Keratinocyte (primary cell): Measurements from ENCODE around the gene PAX2. TPM values are rescaled to one million over a fixed set of nuclear protein-coding genes. Genes with fewer than 3 reads are reported as not detected.

Source experiments
- DNase-seq: peaks from one replicate; pipeline ENCODE4 v3.0.0-alpha.2; 2011; ENCODE audit warnings: low read depth, missing footprints, low spot score
- FAIRE-seq: peaks from 2 replicates; lab custom pipeline; 2011; peaks lifted over from hg19 to GRCh38; lab: Jason Lieb, UNC
- H2AFZ ChIP-seq: 2 replicates; pipeline ENCODE4 v1.6.0; 2012; ENCODE audit warnings: low read length, control low read depth, inconsistent platforms; ENCODE audit not compliant: control insufficient read depth
- H3K27ac ChIP-seq: 2 replicates; pipeline ENCODE4 v1.5.1; 2011; ENCODE audit warnings: low read length; ENCODE audit not compliant: control insufficient read depth, insufficient read depth
- H3K27me3 ChIP-seq: 3 replicates; pipeline ENCODE4 v1.6.0; 2011; ENCODE audit warnings: low read length; ENCODE audit not compliant: control insufficient read depth, insufficient read depth; ENCODE audit errors: extremely low read depth
- H3K36me3 ChIP-seq, 2 experiments: 2 replicates in 1 of 2; 3 replicates in 1 of 2; pipeline ENCODE4 v1.5.1; 2011; ENCODE audit warnings: low read length in 2 of 2, mild to moderate bottlenecking in 1 of 2; ENCODE audit not compliant: control insufficient read depth in 2 of 2, insufficient read depth in 2 of 2; ENCODE audit errors: extremely low read depth in 1 of 2
- H3K4me1 ChIP-seq: 3 replicates; pipeline ENCODE4 v1.5.1; 2011; ENCODE audit warnings: low read length; ENCODE audit not compliant: control insufficient read depth, insufficient read depth; ENCODE audit errors: extremely low read depth
- H3K4me2 ChIP-seq: 3 replicates; pipeline ENCODE4 v1.6.0; 2011; ENCODE audit warnings: low read depth, low read length; ENCODE audit not compliant: control insufficient read depth, insufficient read depth; ENCODE audit errors: extremely low read depth
- H3K4me3 ChIP-seq, 3 experiments: fragments of 200-600 bp in 1 of 3; sonication (generic) in 1 of 3; 2 replicates in 2 of 3; 3 replicates in 1 of 3; pipeline ENCODE4 v1.5.1; 2011 to 2016; ENCODE audit warnings: low read length in 3 of 3, mild to moderate bottlenecking in 3 of 3, control low read depth in 2 of 3, inconsistent platforms in 1 of 3, low read depth in 1 of 3, mixed read lengths in 1 of 3, mixed run types in 1 of 3, moderate library complexity in 1 of 3; ENCODE audit not compliant: control insufficient read depth in 2 of 3, insufficient read depth in 2 of 3; ENCODE audit errors: extremely low read depth in 1 of 3
- H3K79me2 ChIP-seq: 2 replicates; pipeline ENCODE4 v1.6.0; 2012; ENCODE audit warnings: low read length; ENCODE audit not compliant: control insufficient read depth, insufficient read depth
- H3K9ac ChIP-seq: 3 replicates; pipeline ENCODE4 v1.6.0; 2011; ENCODE audit warnings: low read length; ENCODE audit not compliant: control insufficient read depth, insufficient read depth; ENCODE audit errors: extremely low read depth
- H3K9me1 ChIP-seq: 3 replicates; pipeline ENCODE4 v1.6.0; 2011; ENCODE audit warnings: low read length; ENCODE audit not compliant: control insufficient read depth, insufficient read depth; ENCODE audit errors: extremely low read depth
- H3K9me3 ChIP-seq: 2 replicates; pipeline ENCODE4 v1.5.1; 2012; ENCODE audit warnings: low read depth, low read length; ENCODE audit not compliant: control insufficient read depth
- H4K20me1 ChIP-seq: 3 replicates; pipeline ENCODE4 v1.6.0; 2011; ENCODE audit warnings: low read length; ENCODE audit not compliant: control insufficient read depth, insufficient read depth; ENCODE audit errors: extremely low read depth
- EZH2 ChIP-seq: IDR thresholded peaks from one replicate; pipeline ENCODE4 v1.6.1; 2012; ENCODE audit warnings: inconsistent platforms, mild to moderate bottlenecking, low read length, moderate library complexity
- dilution Hi-C: fragments of 300-500 bp; cut with MboI; formaldehyde crosslinking; loops from one replicate; pipeline ENCODE4 v1.7.0; 2020; ENCODE audit warnings: low sequenced_read_pairs; ENCODE audit not compliant: extremely low pct_ligation_motif_present
- polyA plus RNA-seq, 5 experiments: library from polyadenylated mRNA; depleted of rRNA in 3 of 5; stranded (reverse) in 3 of 5; stranded (forward) in 1 of 5; unstranded in 1 of 5; fragments of >200 nt; gene quantifications; 1 replicate in 1 of 5; 2 replicates in 3 of 5; 3 replicates in 1 of 5; pipeline versions ENCODE4 v1.2.1 to v1.2.3, GENCODE V29; 2011 to 2012; ENCODE audit warnings: missing spikeins in 2 of 5, low read depth in 1 of 5, low replicate concordance in 1 of 5
- TF ChIP-seq, protein P1 (sequence below), 3 experiments: IDR thresholded peaks in 1 of 3; conservative IDR thresholded peaks in 1 of 3; optimal IDR thresholded peaks in 1 of 3; 2 replicates in 2 of 3; 3 replicates in 1 of 3; pipeline versions ENCODE3 to v1.5.1; 2011; ENCODE audit warnings: low read length in 3 of 3, mild to moderate bottlenecking in 3 of 3, moderate library complexity in 2 of 3, control low read depth in 1 of 3, inconsistent platforms in 1 of 3; ENCODE audit not compliant: insufficient read depth in 2 of 3; ENCODE audit errors: extremely low read depth in 1 of 3

The PAX2 gene
- polyA plus RNA-seq, 1 donor (not counting 4 experiments of a cell fraction or from before 2014, with no cell fraction given): not detected

DNA sequence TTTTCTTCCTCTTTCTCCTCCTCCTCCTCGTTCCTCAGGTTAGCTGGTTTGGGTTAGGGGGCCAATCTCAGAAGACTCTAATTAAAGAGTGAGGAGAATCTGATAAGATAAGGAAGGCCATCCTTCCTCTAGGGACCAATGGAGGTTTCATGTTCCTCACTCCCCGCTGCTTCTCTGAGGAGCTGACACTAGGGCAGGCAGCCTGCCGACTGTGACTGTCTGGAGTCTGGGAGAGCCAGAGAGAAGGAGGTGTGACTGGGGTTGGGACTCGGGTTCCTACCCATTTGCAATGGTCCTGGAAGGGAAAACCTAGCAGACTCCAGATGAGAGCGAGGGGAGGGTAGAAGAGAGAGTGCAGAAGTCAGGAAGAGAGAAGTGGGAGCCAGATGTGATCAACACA is 15.3 kb downstream of the PAX2 start:
- no peaks in the 10 kb centered on the region for H3K36me3 ChIP-seq

DNA sequence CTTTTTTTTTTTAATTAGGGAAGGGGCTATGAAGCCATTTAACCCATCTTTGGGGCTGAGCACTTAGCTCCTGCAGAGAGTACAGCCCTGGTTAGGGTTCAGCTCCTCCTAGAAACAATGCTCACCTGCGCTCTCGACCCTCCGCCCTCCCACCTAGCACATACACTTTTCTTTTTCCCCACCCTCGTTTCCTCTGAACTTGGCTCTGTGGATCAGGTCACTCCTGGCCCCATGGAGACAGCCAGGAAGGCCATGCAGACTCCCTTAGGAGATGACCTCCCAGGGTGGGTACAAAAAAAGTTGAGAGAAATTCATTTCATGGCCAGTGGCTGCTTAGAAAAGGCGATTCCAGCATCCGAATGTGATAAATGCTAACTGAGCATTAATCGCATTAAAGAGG is 15.8 kb downstream of the PAX2 start:
- Histone ChIP-seq H3K9me3 (no peaks in the 10 kb centered on the region), H3K4me2 (no peak overlapping the region), H3K4me3 (no peak overlapping the region), H2AFZ (no peak overlapping the region), H3K36me3 (no peaks in the 10 kb centered on the region), H3K9me1 (no peaks in the 10 kb centered on the region), H3K79me2 (no peaks in the 10 kb centered on the region), H3K9ac (no peak overlapping the region), H4K20me1 (no peaks in the 10 kb centered on the region), H3K27me3 (peaks cover 43% of the 10 kb centered on the region), H3K27ac (no peak overlapping the region), H3K4me1 (no peaks in the 10 kb centered on the region)
- dilution Hi-C loops: no loop called here
- TF ChIP-seq EZH2: no peak
- TF ChIP-seq, protein P1, sequence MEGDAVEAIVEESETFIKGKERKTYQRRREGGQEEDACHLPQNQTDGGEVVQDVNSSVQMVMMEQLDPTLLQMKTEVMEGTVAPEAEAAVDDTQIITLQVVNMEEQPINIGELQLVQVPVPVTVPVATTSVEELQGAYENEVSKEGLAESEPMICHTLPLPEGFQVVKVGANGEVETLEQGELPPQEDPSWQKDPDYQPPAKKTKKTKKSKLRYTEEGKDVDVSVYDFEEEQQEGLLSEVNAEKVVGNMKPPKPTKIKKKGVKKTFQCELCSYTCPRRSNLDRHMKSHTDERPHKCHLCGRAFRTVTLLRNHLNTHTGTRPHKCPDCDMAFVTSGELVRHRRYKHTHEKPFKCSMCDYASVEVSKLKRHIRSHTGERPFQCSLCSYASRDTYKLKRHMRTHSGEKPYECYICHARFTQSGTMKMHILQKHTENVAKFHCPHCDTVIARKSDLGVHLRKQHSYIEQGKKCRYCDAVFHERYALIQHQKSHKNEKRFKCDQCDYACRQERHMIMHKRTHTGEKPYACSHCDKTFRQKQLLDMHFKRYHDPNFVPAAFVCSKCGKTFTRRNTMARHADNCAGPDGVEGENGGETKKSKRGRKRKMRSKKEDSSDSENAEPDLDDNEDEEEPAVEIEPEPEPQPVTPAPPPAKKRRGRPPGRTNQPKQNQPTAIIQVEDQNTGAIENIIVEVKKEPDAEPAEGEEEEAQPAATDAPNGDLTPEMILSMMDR (optimal IDR thresholded peaks at IDR 0.05 in 1 of 3, IDR thresholded peaks at IDR 0.05 in 1 of 3, conservative IDR thresholded peaks at IDR 0.05 in 1 of 3; ENCODE audit: extremely low read depth in 1 of 3, insufficient read depth in 2 of 3, low read length in 3 of 3): no peak
- FAIRE-seq: no peak
- DNase-seq: no peak

More for the DNA sequence above, 15.3 kb downstream of the PAX2 start:
- no peak for TF ChIP-seq EZH2
- TF ChIP-seq, protein P1 (optimal IDR thresholded peaks at IDR 0.05 in 1 of 3, IDR thresholded peaks at IDR 0.05 in 1 of 3, conservative IDR thresholded peaks at IDR 0.05 in 1 of 3; ENCODE audit: extremely low read depth in 1 of 3, insufficient read depth in 2 of 3, low read length in 3 of 3): no peak
- Histone ChIP-seq H3K4me1 (no peaks in the 10 kb centered on the region), H3K9ac (no peak overlapping the region), H3K9me1 (no peaks in the 10 kb centered on the region), H3K4me2 (no peak overlapping the region), H3K4me3 (no peak overlapping the region), H3K79me2 (no peaks in the 10 kb centered on the region), H2AFZ (no peak overlapping the region), H3K27me3 (peaks cover 46% of the 10 kb centered on the region), H3K9me3 (no peaks in the 10 kb centered on the region), H4K20me1 (no peaks in the 10 kb centered on the region), H3K27ac (no peak overlapping the region)
- FAIRE-seq (no peak), DNase-seq (no peak)
- dilution Hi-C loops: no loop called here
